GM21367 (cell line): Measurements from ENCODE around the gene RAB6A.

Experiments
- ATAC-seq: cut with Tn5 transposase; IDR thresholded peaks from one replicate; pipeline ENCODE4 v1.9.1; 2021; ENCODE audit not compliant: unreplicated experiment

The RAB6A gene

DNA sequence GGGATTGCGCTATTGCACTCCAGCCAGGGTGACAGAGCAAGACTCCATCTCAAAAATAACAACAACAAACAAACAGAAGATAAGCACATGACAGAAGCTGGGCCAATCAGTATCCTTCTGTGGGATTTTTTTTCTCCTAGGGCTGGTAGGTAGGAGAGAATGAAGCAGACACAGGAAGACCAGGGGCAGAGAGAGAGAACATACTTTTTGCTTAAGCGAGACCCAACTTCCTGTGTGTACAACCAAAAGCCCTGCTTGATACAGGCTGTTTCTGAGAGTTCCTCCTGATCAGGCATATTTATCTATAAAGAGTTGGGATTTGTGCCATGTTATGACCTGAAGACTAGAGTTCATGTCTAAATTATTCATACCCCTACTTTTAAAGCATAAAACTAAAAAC lies 126.9 kb downstream of the RAB6A start:
- no peak for ATAC-seq

DNA sequence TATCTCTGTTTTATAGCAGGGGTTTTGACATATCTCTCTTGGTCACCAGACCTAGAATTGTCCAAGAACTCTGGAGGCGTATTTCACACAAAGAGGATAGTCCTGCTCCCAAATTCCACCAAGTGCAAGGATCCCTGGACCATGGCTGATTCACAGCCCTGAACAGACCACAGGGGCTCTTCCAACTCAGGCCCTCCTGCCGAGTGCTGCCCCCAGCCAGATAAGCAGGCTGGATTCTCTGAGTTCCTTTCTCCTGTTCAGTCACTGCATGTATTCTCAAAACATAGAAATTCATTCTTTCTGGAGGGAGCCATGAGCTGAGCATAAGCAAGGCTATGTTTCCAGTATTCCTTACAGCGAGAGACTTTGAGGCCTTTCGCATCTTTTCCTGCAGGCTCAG lies 127.9 kb downstream of the RAB6A start:
- no peak for ATAC-seq

DNA sequence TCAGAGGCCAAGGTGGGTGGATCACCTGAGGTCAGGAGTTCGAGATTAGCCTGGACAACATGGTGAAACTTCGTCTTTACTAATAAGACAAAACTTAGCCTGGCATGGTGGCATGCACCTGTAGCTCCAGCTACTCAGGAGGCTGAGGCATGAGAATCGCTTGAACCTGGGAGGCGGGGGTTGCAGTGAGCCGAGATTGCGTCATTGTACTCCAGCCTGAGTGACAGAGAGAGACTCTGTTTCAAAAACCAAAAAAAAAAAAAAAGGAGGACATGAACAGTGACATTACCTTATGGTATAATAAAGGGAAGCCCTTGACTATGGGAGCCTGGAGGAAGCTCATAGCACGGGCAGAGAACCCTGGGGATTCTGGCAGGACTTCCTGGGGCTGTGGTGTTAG lies 131.0 kb downstream of the RAB6A start:
- no peak for ATAC-seq

DNA sequence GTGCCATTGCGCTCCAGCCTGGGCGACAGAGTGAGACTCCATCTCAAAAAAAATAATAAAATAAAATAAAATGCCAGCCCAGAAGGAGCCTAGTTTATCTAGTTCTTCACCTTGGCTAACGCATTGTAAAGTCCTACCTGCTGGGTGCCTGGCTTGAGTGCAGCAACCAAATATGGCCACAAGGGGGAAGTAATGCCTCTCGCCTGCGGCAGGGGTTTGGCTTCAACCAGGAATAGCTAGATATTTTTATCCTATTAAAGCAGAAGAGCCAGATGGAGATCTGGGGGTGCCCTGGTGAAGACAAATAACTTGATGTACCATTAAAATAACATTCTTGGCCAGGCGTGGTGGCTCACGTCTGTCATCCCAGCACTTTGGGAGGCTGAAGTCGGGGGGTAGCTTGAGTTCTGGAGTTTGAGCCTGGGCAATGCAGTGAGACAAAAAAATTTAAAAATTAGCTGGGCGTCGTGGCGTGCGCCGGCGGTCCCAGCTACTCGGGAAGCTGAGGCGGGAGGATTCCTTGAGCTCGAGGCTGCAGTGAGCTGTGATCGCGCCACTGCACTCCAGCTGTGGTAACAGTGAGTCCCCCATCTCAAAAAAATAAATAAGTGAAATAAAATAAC lies 135.1 kb downstream of the RAB6A start:
- ATAC-seq: no peak
